ENCODE results near the gene ZNF236.
"Not testable (repeated sequence)": the region's sequence is repeated elsewhere in the genome, so short reads cannot be mapped to it uniquely, and the experiment has no call there.

ZNF236 gene

GRCh38 chr18:76948345-76948744 is 126.0 kb downstream of the ZNF236 start:
- no peak for DNase-seq (ENCODE audit: low spot score)

GRCh38 chr18:76951456-76952247 is 129.3 kb downstream of the ZNF236 start:
- no peak for DNase-seq (ENCODE audit: low spot score)

- DNase-seq (ENCODE audit: low spot score): no peak
Observed at GRCh38 chr18:76952747-76953146, 130.4 kb downstream of the ZNF236 start.

- DNase-seq (ENCODE audit: low spot score): no peak
Observed at GRCh38 chr18:76953156-76953555, 130.8 kb downstream of the ZNF236 start.

GRCh38 chr18:76953583-76954233 is 131.4 kb downstream of the ZNF236 start:
- DNase-seq (ENCODE audit: low spot score): no peak

- DNase-seq (ENCODE audit: low spot score): no peak
Observed at GRCh38 chr18:76955524-76956170, 133.3 kb downstream of the ZNF236 start.

- no peak for DNase-seq (ENCODE audit: low spot score)
Observed at GRCh38 chr18:76956648-76957047, 134.3 kb downstream of the ZNF236 start.

GRCh38 chr18:76957384-76958355 is 135.3 kb downstream of the ZNF236 start:
- no peak for DNase-seq (ENCODE audit: low spot score)

GRCh38 chr18:76958692-76959341 is 136.5 kb downstream of the ZNF236 start:
- no peak for DNase-seq (ENCODE audit: low spot score)

- no peak for DNase-seq (ENCODE audit: low spot score)
Observed at GRCh38 chr18:76959605-76960004, 137.2 kb downstream of the ZNF236 start.

GRCh38 chr18:76960528-76961035 is 138.2 kb downstream of the ZNF236 start:
- no peak for DNase-seq (ENCODE audit: low spot score)

GRCh38 chr18:76962851-76963250 is 140.5 kb downstream of the ZNF236 start:
- no peak for DNase-seq (ENCODE audit: low spot score)

- DNase-seq (ENCODE audit: low spot score): no peak
Observed at GRCh38 chr18:76963936-76964335, 141.6 kb downstream of the ZNF236 start.

- DNase-seq (ENCODE audit: low spot score): not testable (repeated sequence)
Observed at GRCh38 chr18:76965555-76966151, 143.3 kb downstream of the ZNF236 start.

- DNase-seq (ENCODE audit: low spot score): not testable (repeated sequence)
Observed at GRCh38 chr18:76967299-76967698, 144.9 kb downstream of the ZNF236 start.

- DNase-seq (ENCODE audit: low spot score): no peak
Observed at GRCh38 chr18:76967721-76968472, 145.5 kb downstream of the ZNF236 start.

- DNase-seq (ENCODE audit: low spot score): no peak
Observed at GRCh38 chr18:76970770-76971559, 148.6 kb downstream of the ZNF236 start.

- DNase-seq (ENCODE audit: low spot score): no peak
Observed at GRCh38 chr18:76972241-76972640, 149.9 kb downstream of the ZNF236 start.

All from hepatic stellate cell (primary cell).